SK-N-SH (cell line): Measurements from ENCODE around the gene RASA4B.

Experiments
- ELF1 ChIP-seq: IDR thresholded peaks from 2 replicates; pipeline ENCODE4 v1.4.0; 2012
- EZH2phosphoT487 ChIP-seq: fragments of 200-600 bp; sonication (generic); IDR thresholded peaks from 2 replicates; pipeline ENCODE4 v1.6.1; 2017; ENCODE audit warnings: low read depth, mixed run types, mild to moderate bottlenecking, antibody characterized with exemption, moderate library complexity, borderline replicate concordance
- POLR2AphosphoS5 ChIP-seq: IDR thresholded peaks from 2 replicates; pipeline ENCODE4 v1.6.1; 2012; ENCODE audit warnings: low read depth, low read length
- TAF1 ChIP-seq: IDR thresholded peaks from 2 replicates; pipeline ENCODE4 v1.6.1; 2012; ENCODE audit warnings: low read depth, mild to moderate bottlenecking, low read length, moderate library complexity, borderline replicate concordance
- USF2 ChIP-seq: fragments of 150-350 bp; IDR thresholded peaks from 2 replicates; pipeline ENCODE4 v1.6.1; 2017; ENCODE audit warnings: antibody characterized with exemption, low read length, low read depth, borderline replicate concordance
- TF ChIP-seq, protein P1 (sequence below): fragments of 200-600 bp; sonication (generic); IDR thresholded peaks from 2 replicates; pipeline ENCODE4 v1.6.1; 2017; ENCODE audit warnings: antibody characterized with exemption, mild to moderate bottlenecking, moderate library complexity

- TF ChIP-seq USF2 (no peak), ELF1 (no peak), POLR2AphosphoS5 (no peak), EZH2phosphoT487 (no peak), TAF1 (no peak)
- TF ChIP-seq, protein P1, sequence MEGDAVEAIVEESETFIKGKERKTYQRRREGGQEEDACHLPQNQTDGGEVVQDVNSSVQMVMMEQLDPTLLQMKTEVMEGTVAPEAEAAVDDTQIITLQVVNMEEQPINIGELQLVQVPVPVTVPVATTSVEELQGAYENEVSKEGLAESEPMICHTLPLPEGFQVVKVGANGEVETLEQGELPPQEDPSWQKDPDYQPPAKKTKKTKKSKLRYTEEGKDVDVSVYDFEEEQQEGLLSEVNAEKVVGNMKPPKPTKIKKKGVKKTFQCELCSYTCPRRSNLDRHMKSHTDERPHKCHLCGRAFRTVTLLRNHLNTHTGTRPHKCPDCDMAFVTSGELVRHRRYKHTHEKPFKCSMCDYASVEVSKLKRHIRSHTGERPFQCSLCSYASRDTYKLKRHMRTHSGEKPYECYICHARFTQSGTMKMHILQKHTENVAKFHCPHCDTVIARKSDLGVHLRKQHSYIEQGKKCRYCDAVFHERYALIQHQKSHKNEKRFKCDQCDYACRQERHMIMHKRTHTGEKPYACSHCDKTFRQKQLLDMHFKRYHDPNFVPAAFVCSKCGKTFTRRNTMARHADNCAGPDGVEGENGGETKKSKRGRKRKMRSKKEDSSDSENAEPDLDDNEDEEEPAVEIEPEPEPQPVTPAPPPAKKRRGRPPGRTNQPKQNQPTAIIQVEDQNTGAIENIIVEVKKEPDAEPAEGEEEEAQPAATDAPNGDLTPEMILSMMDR, result no peak
Observed at GRCh38 chr7:102454468-102454867, 63.1 kb downstream of the RASA4B start.
